Hematopoietic multipotent progenitor cell treated with erythropoietin and hydrocortisone succinate and interleukin-3 and kit ligand, for 8 days (in vitro differentiated cells): ENCODE data around the gene ASTN1.

Source experiments
- DNase-seq: peaks from one replicate; pipeline ENCODE4 v3.0.0-alpha.2; 2015

The ASTN1 gene

GRCh38 chr1:177024623-177025022 lies 139.9 kb downstream of the ASTN1 start:
- no peak for DNase-seq

GRCh38 chr1:177023726-177024125 lies 140.8 kb downstream of the ASTN1 start:
- no peak for DNase-seq

- DNase-seq = no peak
These were observed 141.3 kb downstream of the ASTN1 start for GRCh38 chr1:177023249-177023648.

- DNase-seq = no peak
These were observed 142.8 kb downstream of the ASTN1 start for GRCh38 chr1:177021687-177022086.

- DNase-seq = no peak
These were observed 143.5 kb downstream of the ASTN1 start for GRCh38 chr1:177020851-177021589.

GRCh38 chr1:177017287-177017852 lies 147.1 kb downstream of the ASTN1 start:
- no peak for DNase-seq

- DNase-seq = no peak
These were observed 150.2 kb downstream of the ASTN1 start for GRCh38 chr1:177014325-177014724.

- no peak for DNase-seq
These were observed 152.1 kb downstream of the ASTN1 start for GRCh38 chr1:177012342-177012925.

GRCh38 chr1:177011508-177011907 lies 153.0 kb downstream of the ASTN1 start:
- DNase-seq = no peak

- no peak for DNase-seq
These were observed 154.2 kb downstream of the ASTN1 start for GRCh38 chr1:177010211-177010825.

GRCh38 chr1:177008653-177009052 lies 155.9 kb downstream of the ASTN1 start:
- no peak for DNase-seq

GRCh38 chr1:177007437-177008161 lies 156.9 kb downstream of the ASTN1 start:
- no peak for DNase-seq

GRCh38 chr1:177002891-177003290 lies 161.6 kb downstream of the ASTN1 start:
- DNase-seq = no peak

- DNase-seq = no peak
These were observed 163.0 kb downstream of the ASTN1 start for GRCh38 chr1:177001556-177001955.

GRCh38 chr1:176998183-176998795 lies 166.2 kb downstream of the ASTN1 start:
- no peak for DNase-seq

GRCh38 chr1:176996456-176997090 lies 167.9 kb downstream of the ASTN1 start:
- no peak for DNase-seq

GRCh38 chr1:176994931-176995596 lies 169.4 kb downstream of the ASTN1 start:
- DNase-seq = no peak

GRCh38 chr1:176993587-176993986 lies 170.9 kb downstream of the ASTN1 start:
- no peak for DNase-seq

GRCh38 chr1:176989754-176990153 lies 174.8 kb downstream of the ASTN1 start:
- no peak for DNase-seq

- no peak for DNase-seq
These were observed 175.5 kb downstream of the ASTN1 start for GRCh38 chr1:176989023-176989422.

- no peak for DNase-seq
These were observed 177.5 kb downstream of the ASTN1 start for GRCh38 chr1:176987016-176987415.

GRCh38 chr1:176983731-176984130 lies 180.8 kb downstream of the ASTN1 start:
- DNase-seq = no peak
